HG03175 (cell line): ENCODE measurements around the gene LIPM.
"Not testable (repeated sequence)": the region's sequence is repeated elsewhere in the genome, so short reads cannot be mapped to it uniquely, and the experiment has no call there.

Experiments
- ATAC-seq: cut with Tn5 transposase; IDR thresholded peaks from one replicate; pipeline ENCODE4 v1.9.1; 2021; ENCODE audit warnings: mild to moderate bottlenecking, moderate library complexity; ENCODE audit not compliant: unreplicated experiment

The LIPM gene

GRCh38 chr10:88837632-88838031, 35.1 kb downstream of the LIPM start:
- not testable (repeated sequence) for ATAC-seq

- no peak for ATAC-seq
Observed at GRCh38 chr10:88838766-88839350, 36.3 kb downstream of the LIPM start.

- no peak for ATAC-seq
Observed at GRCh38 chr10:88840104-88840503, 37.6 kb downstream of the LIPM start.

- no peak for ATAC-seq
Observed at GRCh38 chr10:88840881-88841280, 38.4 kb downstream of the LIPM start.

GRCh38 chr10:88841316-88842111, 39.0 kb downstream of the LIPM start:
- ATAC-seq, result no peak

GRCh38 chr10:88843171-88843570, 40.6 kb downstream of the LIPM start:
- no peak for ATAC-seq

- no peak for ATAC-seq
Observed at GRCh38 chr10:88848499-88848898, 46.0 kb downstream of the LIPM start.

GRCh38 chr10:88849234-88849633, 46.7 kb downstream of the LIPM start:
- ATAC-seq, result no peak

- ATAC-seq, result no peak
Observed at GRCh38 chr10:88850712-88851111, 48.2 kb downstream of the LIPM start.

GRCh38 chr10:88851706-88852105, 49.2 kb downstream of the LIPM start, which contains the start of gene ANKRD22:
Gene ANKRD22 (minus strand): TSS chr10:88851844. CDS start chr10:88851607, 237 bp downstream.
- ATAC-seq, result no peak

- ATAC-seq, result no peak
Observed at GRCh38 chr10:88852327-88852726, 49.8 kb downstream of the LIPM start.

GRCh38 chr10:88853155-88853881, 50.8 kb downstream of the LIPM start:
- ATAC-seq, result no peak

GRCh38 chr10:88854684-88855083, 52.2 kb downstream of the LIPM start:
- no peak for ATAC-seq

GRCh38 chr10:88857831-88858230, 55.3 kb downstream of the LIPM start:
- ATAC-seq, result no peak

GRCh38 chr10:88858491-88858890, 56.0 kb downstream of the LIPM start:
- ATAC-seq, result no peak

GRCh38 chr10:88861036-88861435, 58.5 kb downstream of the LIPM start:
- ATAC-seq, result no peak

- no peak for ATAC-seq
Observed at GRCh38 chr10:88865281-88865876, 62.8 kb downstream of the LIPM start.

GRCh38 chr10:88866454-88866853, 63.9 kb downstream of the LIPM start:
- no peak for ATAC-seq

- ATAC-seq, result no peak
Observed at GRCh38 chr10:88870089-88870488, 67.6 kb downstream of the LIPM start.
